Panc1 (cell line): ENCODE measurements around the gene AGPS.

Experiments used
- CTCF ChIP-seq: fragments of 450-650 bp; IDR thresholded peaks from 2 replicates; pipeline ENCODE4 v1.5.1; 2017; ENCODE audit warnings: mild to moderate bottlenecking
- POLR2AphosphoS5 ChIP-seq: IDR thresholded peaks from 2 replicates; pipeline ENCODE4 v1.6.1; 2012; ENCODE audit warnings: mild to moderate bottlenecking, low read depth, low read length, moderate library complexity
- SIN3A ChIP-seq: IDR thresholded peaks from 2 replicates; pipeline ENCODE4 v1.6.1; 2012; ENCODE audit warnings: low read depth, mild to moderate bottlenecking, low read length, moderate library complexity, borderline replicate concordance; ENCODE audit not compliant: insufficient read depth
- TCF7L2 ChIP-seq: IDR thresholded peaks from 2 replicates; pipeline ENCODE4 v1.6.1; 2011; ENCODE audit warnings: mild to moderate bottlenecking, low read depth, low read length, inconsistent platforms

- TF ChIP-seq CTCF (no peak), POLR2AphosphoS5 (no peak), TCF7L2 (no peak), SIN3A (no peak)
These were observed 81.7 kb downstream of the AGPS start for GRCh38 chr2:177474301-177474700.
